BE2C (cell line): Measurements from ENCODE around the gene PPIH.

Source experiments
- DNase-seq: peaks from one replicate; pipeline ENCODE4 v3.0.0-alpha.2; 2020
- H3K27me3 ChIP-seq: fragments of 250-450 bp; sonication (Bioruptor Pico); 2 replicates; pipeline ENCODE4 v1.5.1; 2020; ENCODE audit warnings: mild to moderate bottlenecking
- H3K36me3 ChIP-seq: fragments of 250-450 bp; sonication (Bioruptor Pico); 2 replicates; pipeline ENCODE4 v1.5.1; 2020; ENCODE audit warnings: mild to moderate bottlenecking
- H3K4me1 ChIP-seq: fragments of 250-450 bp; sonication (Bioruptor Pico); 2 replicates; pipeline ENCODE4 v1.5.1; 2020
- H3K4me3 ChIP-seq: 2 replicates; pipeline ENCODE4 v1.5.1; 2011; ENCODE audit warnings: low read depth, low read length
- H3K9me3 ChIP-seq: fragments of 250-450 bp; sonication (Bioruptor Pico); 2 replicates; pipeline ENCODE4 v1.5.1; 2020
- TF ChIP-seq, protein P1 (sequence below): IDR thresholded peaks from 2 replicates; pipeline ENCODE4 v1.5.1; 2012; ENCODE audit warnings: mild to moderate bottlenecking, low read depth, low read length

The PPIH gene

DNA sequence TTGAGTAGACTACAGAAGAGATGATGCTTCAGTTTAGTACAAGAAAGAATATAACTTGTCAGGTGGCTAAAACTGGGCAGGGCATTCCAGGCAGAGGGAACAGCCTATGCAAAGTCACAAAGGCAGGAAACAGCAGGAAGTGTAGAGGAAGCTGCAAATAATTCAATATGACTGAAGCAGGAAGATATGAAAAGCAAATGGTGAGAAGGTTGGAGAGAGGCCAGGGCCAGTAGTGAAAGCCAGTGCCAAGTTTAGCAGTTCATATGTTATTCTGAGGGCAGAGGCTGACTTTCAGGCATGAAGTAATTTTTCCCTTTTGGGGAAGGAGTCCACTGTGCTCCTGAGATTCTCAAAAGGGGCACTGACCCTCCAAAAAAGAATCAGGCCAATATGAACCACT is 16.0 kb downstream of the PPIH start:
- Histone ChIP-seq H3K9me3 (no peaks in the 10 kb centered on the region), H3K4me3 (no peak overlapping the region), H3K4me1 (no peaks in the 10 kb centered on the region), H3K36me3 (no peaks in the 10 kb centered on the region), H3K27me3 (no peaks in the 10 kb centered on the region)
- TF ChIP-seq, protein P1, sequence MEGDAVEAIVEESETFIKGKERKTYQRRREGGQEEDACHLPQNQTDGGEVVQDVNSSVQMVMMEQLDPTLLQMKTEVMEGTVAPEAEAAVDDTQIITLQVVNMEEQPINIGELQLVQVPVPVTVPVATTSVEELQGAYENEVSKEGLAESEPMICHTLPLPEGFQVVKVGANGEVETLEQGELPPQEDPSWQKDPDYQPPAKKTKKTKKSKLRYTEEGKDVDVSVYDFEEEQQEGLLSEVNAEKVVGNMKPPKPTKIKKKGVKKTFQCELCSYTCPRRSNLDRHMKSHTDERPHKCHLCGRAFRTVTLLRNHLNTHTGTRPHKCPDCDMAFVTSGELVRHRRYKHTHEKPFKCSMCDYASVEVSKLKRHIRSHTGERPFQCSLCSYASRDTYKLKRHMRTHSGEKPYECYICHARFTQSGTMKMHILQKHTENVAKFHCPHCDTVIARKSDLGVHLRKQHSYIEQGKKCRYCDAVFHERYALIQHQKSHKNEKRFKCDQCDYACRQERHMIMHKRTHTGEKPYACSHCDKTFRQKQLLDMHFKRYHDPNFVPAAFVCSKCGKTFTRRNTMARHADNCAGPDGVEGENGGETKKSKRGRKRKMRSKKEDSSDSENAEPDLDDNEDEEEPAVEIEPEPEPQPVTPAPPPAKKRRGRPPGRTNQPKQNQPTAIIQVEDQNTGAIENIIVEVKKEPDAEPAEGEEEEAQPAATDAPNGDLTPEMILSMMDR = no peak
- no peak for DNase-seq

DNA sequence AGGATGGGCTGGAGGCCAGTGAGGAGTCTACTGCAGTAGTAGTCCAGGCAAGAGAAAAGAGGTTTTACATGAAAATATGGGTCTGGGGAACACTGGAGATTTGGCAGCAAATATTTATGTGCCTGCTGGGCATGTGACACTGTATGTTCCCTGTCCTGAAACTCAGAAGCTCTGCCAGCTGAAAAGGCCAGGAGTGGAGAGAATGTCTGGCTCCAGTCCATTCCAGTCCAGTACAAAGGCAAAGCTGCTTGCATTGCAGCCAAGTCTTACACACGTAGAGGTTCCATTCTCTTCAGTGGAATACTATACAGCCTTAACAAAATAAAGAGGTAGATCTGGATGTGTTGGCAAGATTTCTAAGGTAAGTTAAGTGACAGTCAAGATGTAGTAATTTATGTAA is 16.5 kb downstream of the PPIH start:
- TF ChIP-seq, protein P1 = no peak
- H3K36me3 ChIP-seq = no peaks in the 10 kb centered on the region
- no peak for DNase-seq
- no peaks in the 10 kb centered on the region for H3K4me1 ChIP-seq
- no peak overlapping the region for H3K4me3 ChIP-seq
- no peaks in the 10 kb centered on the region for H3K27me3 ChIP-seq
- no peaks in the 10 kb centered on the region for H3K9me3 ChIP-seq

DNA sequence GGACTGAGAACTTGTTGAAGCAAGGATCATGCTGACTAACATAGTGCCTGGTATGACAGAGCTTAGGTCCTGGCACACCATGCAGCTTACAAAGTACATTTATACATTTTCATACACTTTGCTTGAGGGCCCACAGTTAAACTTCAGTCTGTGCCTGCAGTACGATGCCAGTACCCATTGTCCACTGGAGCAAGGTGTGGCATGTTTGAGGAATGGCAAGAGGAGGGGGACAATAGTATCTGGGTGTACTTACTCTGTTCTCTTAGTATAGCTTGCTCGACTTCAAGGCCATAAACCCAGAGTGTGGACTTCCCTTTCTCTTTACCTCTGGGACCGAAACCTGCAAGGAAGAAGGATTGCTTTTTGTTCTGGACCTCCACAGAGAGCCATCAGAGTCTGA is 17.2 kb downstream of the PPIH start:
- H3K4me3 ChIP-seq = no peak overlapping the region
- no peaks in the 10 kb centered on the region for H3K36me3 ChIP-seq
- H3K27me3 ChIP-seq = no peaks in the 10 kb centered on the region
- no peak for DNase-seq
- TF ChIP-seq, protein P1 = no peak
- no peaks in the 10 kb centered on the region for H3K9me3 ChIP-seq
- no peaks in the 10 kb centered on the region for H3K4me1 ChIP-seq

DNA sequence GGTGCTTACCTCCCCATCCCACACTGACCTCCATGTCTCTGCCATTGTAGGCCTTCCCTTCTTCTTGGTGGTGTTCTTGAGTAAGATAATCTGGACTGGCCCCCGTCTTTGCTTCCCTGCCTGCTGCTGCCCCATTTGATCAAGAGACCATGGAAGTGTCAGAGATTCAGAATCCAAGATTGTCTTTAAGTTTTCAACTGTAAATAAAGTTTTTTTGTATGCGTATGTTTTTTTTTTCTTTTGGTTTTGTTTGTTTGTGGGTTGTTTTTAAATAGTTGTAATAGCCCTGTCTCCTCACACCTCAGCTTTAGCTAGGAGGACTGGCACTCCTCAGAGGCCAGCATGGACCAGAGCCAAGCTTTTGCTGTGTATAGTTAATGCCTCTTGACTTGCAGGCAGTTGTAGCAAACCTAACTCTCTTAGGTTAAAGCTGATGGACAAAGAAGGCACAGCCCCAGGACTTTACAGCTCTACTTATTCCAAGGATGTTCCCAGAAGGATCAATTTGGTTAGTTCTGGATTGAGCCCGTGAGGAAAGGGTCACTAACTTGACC is 18.4 kb downstream of the PPIH start:
- Histone ChIP-seq H3K4me1 (no peaks in the 10 kb centered on the region), H3K27me3 (no peaks in the 10 kb centered on the region), H3K9me3 (no peaks in the 10 kb centered on the region), H3K36me3 (no peaks in the 10 kb centered on the region), H3K4me3 (no peak overlapping the region)
- TF ChIP-seq, protein P1 = no peak
- no peak for DNase-seq

DNA sequence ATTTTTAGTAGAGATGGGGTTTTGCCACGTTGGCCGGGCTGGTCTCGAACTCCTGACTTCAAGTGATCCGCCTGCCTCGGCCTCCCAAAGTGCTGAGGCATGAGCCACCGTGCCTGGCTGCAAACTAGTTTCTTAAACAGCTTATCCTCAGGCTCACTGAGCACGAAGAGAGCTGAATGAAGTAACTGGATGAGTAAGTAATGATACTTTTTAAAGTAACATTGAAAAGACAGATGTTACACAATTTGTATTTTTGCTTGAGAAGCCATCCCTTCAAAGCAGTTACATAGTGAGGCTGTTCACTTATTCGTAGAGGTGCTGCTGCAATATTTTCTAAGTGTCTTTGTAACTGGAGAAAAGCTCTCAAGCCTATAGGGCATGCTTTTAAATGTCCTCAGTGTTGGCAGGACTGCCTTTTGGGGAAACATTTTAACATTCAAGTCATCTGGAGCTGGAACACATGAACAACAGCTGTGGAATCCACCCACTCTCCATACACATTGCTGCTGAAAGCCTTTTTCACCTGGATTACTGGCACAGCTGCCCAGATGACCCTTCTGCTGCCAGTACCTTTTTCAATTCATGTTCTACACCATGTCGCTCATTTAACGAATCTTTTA is 21.3 kb downstream of the PPIH start:
- Histone ChIP-seq H3K9me3 (no peaks in the 10 kb centered on the region), H3K4me3 (no peak overlapping the region), H3K27me3 (no peaks in the 10 kb centered on the region), H3K36me3 (peaks cover 12% of the 10 kb centered on the region), H3K4me1 (no peaks in the 10 kb centered on the region)
- no peak for DNase-seq
- TF ChIP-seq, protein P1 = no peak

DNA sequence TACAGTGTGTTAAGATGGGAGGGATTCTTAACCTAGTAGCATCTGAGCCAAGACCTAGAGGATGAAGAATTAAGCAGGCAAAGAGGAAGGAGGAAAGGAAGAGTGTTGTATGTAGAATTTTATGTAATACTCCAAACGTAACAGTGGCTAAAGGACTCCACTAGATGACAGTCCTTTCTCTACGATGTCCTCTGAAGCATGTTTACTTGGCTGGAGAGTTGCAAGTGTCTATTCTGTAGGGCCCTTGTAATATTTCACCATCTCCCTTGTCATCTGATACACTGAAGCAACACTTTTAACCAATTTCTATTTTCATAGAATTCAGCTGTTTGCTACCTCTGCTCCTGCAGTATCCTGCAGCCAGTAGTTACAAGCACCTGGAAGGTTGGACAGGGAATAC is 21.8 kb downstream of the PPIH start:
- Histone ChIP-seq H3K9me3 (no peaks in the 10 kb centered on the region), H3K4me3 (no peak overlapping the region), H3K27me3 (no peaks in the 10 kb centered on the region), H3K4me1 (no peaks in the 10 kb centered on the region), H3K36me3 (peaks cover 15% of the 10 kb centered on the region)
- TF ChIP-seq, protein P1 = no peak
- no peak for DNase-seq
